Uterus (tissue), 4 donors: ENCODE data around the gene RPL32. TPM values are rescaled to one million over a fixed set of nuclear protein-coding genes. Genes with fewer than 3 reads are reported as not detected.

Source experiments
- DNase-seq, 2 donors: peaks; one replicate each; pipeline ENCODE4 v3.0.0-alpha.2; 2019 to 2020
- H3K27ac ChIP-seq, 2 donors: fragments of 200-600 bp; sonication (generic); 1 replicate in 1 of 2; 2 replicates in 1 of 2; pipeline ENCODE4 v1.5.1; 2016 to 2018
- H3K27me3 ChIP-seq, 2 donors: fragments of 200-600 bp; sonication (generic); one replicate each; pipeline ENCODE4 v1.5.1; 2018 to 2019; ENCODE audit warnings: control low read depth in 1 of 2
- H3K36me3 ChIP-seq, 2 donors: fragments of 200-600 bp; sonication (generic); one replicate each; pipeline ENCODE4 v1.5.1; 2019; ENCODE audit warnings: control low read depth in 1 of 2
- H3K4me1 ChIP-seq, 2 donors: fragments of 200-600 bp; sonication (generic); one replicate each; pipeline ENCODE4 v1.5.1; 2018 to 2019; ENCODE audit warnings: control low read depth in 1 of 2
- H3K4me3 ChIP-seq, 2 donors: fragments of 200-600 bp; sonication (generic); 1 replicate in 1 of 2; 2 replicates in 1 of 2; pipeline ENCODE4 v1.5.1; 2018 to 2019; ENCODE audit warnings: mild to moderate bottlenecking in 1 of 2
- H3K9me3 ChIP-seq, 2 donors: fragments of 200-600 bp; sonication (generic); one replicate each; pipeline ENCODE4 v1.5.1; 2019; ENCODE audit warnings: control low read depth in 1 of 2
- CTCF ChIP-seq, 4 experiments: fragments of 200-600 bp in 2 of 4; fragments of 450-650 bp in 2 of 4; sonication (generic) in 2 of 4; IDR thresholded peaks; one replicate each; pipeline ENCODE4 v1.5.1; 2016 to 2019; ENCODE audit warnings: antibody characterized with exemption in 4 of 4, mild to moderate bottlenecking in 2 of 4, moderate library complexity in 1 of 4
- POLR2A ChIP-seq, 2 donors: fragments of 450-650 bp; IDR thresholded peaks; one replicate each; pipeline ENCODE4 v1.6.1; 2016; ENCODE audit warnings: antibody characterized with exemption in 2 of 2, mild to moderate bottlenecking in 1 of 2, moderate library complexity in 1 of 2
- intact Hi-C: fragments of 100-400 bp; cut with DNase I; formaldehyde crosslinking; loops from one replicate; pipeline ENCODE4 v1.15.1; 2023; ENCODE audit warnings: low total_unique reads
- total RNA-seq, 4 donors: library from RNA; depleted of rRNA in 3 of 4; stranded (reverse); fragments of >200 nt in 3 of 4; gene quantifications; one replicate each; pipeline versions ENCODE4 v1.1.0 to v1.2.4, GENCODE V29; 2014 to 2023
- donor health status: DM: yes; HTN: yes; CAD: no.

The RPL32 gene
- total RNA-seq, 4 donors from 2014 or later, result 538 to 9,435 (median 3,478) TPM

GRCh38 chr3:12817343-12817710 lies 24.0 kb downstream of the RPL32 start:
- H3K27me3 ChIP-seq, result no peaks in the 10 kb centered on the region

GRCh38 chr3:12816521-12817342 lies 24.6 kb downstream of the RPL32 start:
- no peaks in the 10 kb centered on the region for H3K36me3 ChIP-seq
- no peak for DNase-seq
- no peaks in the 10 kb centered on the region for H3K27me3 ChIP-seq
- TF ChIP-seq CTCF (IDR thresholded peaks at IDR 0.05), result no peak
- TF ChIP-seq POLR2A (IDR thresholded peaks at IDR 0.05), result no peak
- H3K4me3 ChIP-seq, result no peak overlapping the region
- no peaks in the 10 kb centered on the region for H3K9me3 ChIP-seq
- no peaks in the 10 kb centered on the region for H3K4me1 ChIP-seq
- no peak overlapping the region for H3K27ac ChIP-seq
- intact Hi-C loops, result no loop called here

More at GRCh38 chr3:12817343-12817710, 24.0 kb downstream of the RPL32 start:
- Histone ChIP-seq H3K9me3 (no peaks in the 10 kb centered on the region), H3K4me3 (no peak overlapping the region), H3K36me3 (no peaks in the 10 kb centered on the region), H3K27ac (no peak overlapping the region), H3K4me1 (no peaks in the 10 kb centered on the region)
- TF ChIP-seq POLR2A (IDR thresholded peaks at IDR 0.05) (no peak), CTCF (IDR thresholded peaks at IDR 0.05) (no peak)
- DNase-seq, result no peak
- intact Hi-C loops, result no loop called here

GRCh38 chr3:12815719-12816118 lies 25.6 kb downstream of the RPL32 start:
- Histone ChIP-seq H3K27ac (no peak overlapping the region), H3K27me3 (no peaks in the 10 kb centered on the region), H3K4me1 (peaks cover 0 to 4% of the 10 kb centered on the region in 2 donors), H3K4me3 (no peak overlapping the region), H3K36me3 (no peaks in the 10 kb centered on the region), H3K9me3 (no peaks in the 10 kb centered on the region)
- TF ChIP-seq POLR2A (IDR thresholded peaks at IDR 0.05), result no peak
- no peak for TF ChIP-seq CTCF (IDR thresholded peaks at IDR 0.05)
- intact Hi-C loops, result no loop called here
- no peak for DNase-seq

- Histone ChIP-seq H3K4me3 (no peak overlapping the region), H3K4me1 (peaks cover 0 to 7% of the 10 kb centered on the region in 2 donors), H3K36me3 (no peaks in the 10 kb centered on the region), H3K27ac (no peak overlapping the region), H3K9me3 (no peaks in the 10 kb centered on the region), H3K27me3 (no peaks in the 10 kb centered on the region)
- DNase-seq, result no peak
- no peak for TF ChIP-seq CTCF (IDR thresholded peaks at IDR 0.05)
- no peak for TF ChIP-seq POLR2A (IDR thresholded peaks at IDR 0.05)
- intact Hi-C loops, result no loop called here
Measured at GRCh38 chr3:12815078-12815477, 26.3 kb downstream of the RPL32 start.

- peaks cover 0 to 7% of the 10 kb centered on the region in 2 donors for H3K4me1 ChIP-seq
- no peak for DNase-seq
- H3K36me3 ChIP-seq, result no peaks in the 10 kb centered on the region
- H3K9me3 ChIP-seq, result no peaks in the 10 kb centered on the region
- no peak overlapping the region for H3K4me3 ChIP-seq
- no peak for TF ChIP-seq POLR2A (IDR thresholded peaks at IDR 0.05)
- TF ChIP-seq CTCF (IDR thresholded peaks at IDR 0.05), result no peak
- intact Hi-C loops, result no loop called here
- no peaks in the 10 kb centered on the region for H3K27me3 ChIP-seq
- H3K27ac ChIP-seq, result no peak overlapping the region
Measured at GRCh38 chr3:12813967-12814366, 27.4 kb downstream of the RPL32 start.
